ENCODE results near the gene ATF7IP2. TPM values are rescaled to one million over a fixed set of nuclear protein-coding genes. Genes with fewer than 3 reads are reported as not detected.

ATF7IP2 gene
- total and polyA plus RNA-seq, 9 of the 15 experiments (the other 6 are each of a cell fraction or from before 2014, with no cell fraction given) = 131 to 515 (median 196) TPM

DNA sequence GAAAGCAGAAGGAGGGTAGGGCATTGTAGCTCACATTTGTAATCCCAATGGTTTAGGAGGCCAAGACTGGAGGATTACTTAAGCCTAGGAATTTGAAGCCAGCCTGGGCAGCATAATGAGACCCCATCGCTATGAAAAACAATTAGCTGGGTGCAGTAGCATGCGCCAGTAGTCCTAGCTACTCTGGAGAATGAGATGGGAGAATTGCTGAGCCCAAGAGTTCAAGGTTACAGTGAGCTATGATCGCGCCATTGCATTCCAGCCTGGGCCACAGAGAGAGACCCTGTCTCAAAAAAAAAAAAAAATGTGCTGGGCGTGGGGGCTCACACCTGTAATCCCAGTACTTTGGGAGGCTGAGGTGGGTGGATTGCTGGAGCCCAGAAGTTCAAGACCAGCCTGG, 5.0 kb downstream of the ATF7IP2 start (continued):
- TF ChIP-seq SOX6 (IDR thresholded peaks at IDR 0.05) (no peak), DACH1 (IDR thresholded peaks at IDR 0.05; ENCODE audit: partially characterized antibody) (no peak), TAF7 (tag; IDR thresholded peaks at IDR 0.05) (no peak), FOXP1 (CRISPR knock-in tag; IDR thresholded peaks at IDR 0.05) (no peak)

- peaks cover 88% of the 10 kb centered on the region for H3K79me2 ChIP-seq (ENCODE audit: control insufficient read depth, insufficient read depth, low read length)
- H3K4me2 ChIP-seq (ENCODE audit: insufficient read depth, low read length) = no peak overlapping the region
- DNase-seq (ENCODE audit: extremely low read depth in 1 of 4, low spot score in 3 of 4) (no peak), FAIRE-seq (no peak), ATAC-seq (no peak)
- CTCF ChIA-PET (ENCODE audit: low intra/inter-chr PET ratio) = no interaction called here
- H3K4me3 ChIP-seq = no peak overlapping the region
- intact Hi-C loops (cut with micrococcal nuclease) (no loop called here), in situ Hi-C loops (cut with MboI) (no loop called here)
- no peak overlapping the region for H3K27ac ChIP-seq (ENCODE audit: extremely low read depth, low read depth, low read length)
- no peak overlapping the region for H2AFZ ChIP-seq (ENCODE audit: low read depth, low read length)
- H3K9ac ChIP-seq (ENCODE audit: insufficient read depth in 1 of 2, low read depth in 2 of 2, low read length in 2 of 2) = no peak overlapping the region
- POLR2A ChIA-PET = interaction anchor here (1.1 kb wide), 1 partner anchor 18 kb away, joined by 3 read pairs; no protein-coding TSS in a partner anchor
- BruUV-seq (replicated peaks) = no TSS peak
- peaks cover 9 to 30% of the 10 kb centered on the region in 2 experiments; a peak in 2 of 5 replicates for H3K4me1 ChIP-seq (replicated peaks in 1 of 2; ENCODE audit: control insufficient read depth in 2 of 2, insufficient read depth in 2 of 2, low read length in 2 of 2)
- 92% methylated on average over 3 of the region's 3 CpGs for WGBS (ENCODE audit: insufficient coverage, low coverage, missing lambda C conversion rate)
- peaks cover 4% of the 10 kb centered on the region; the same call in 1 of the 2 replicates for H4K20me1 ChIP-seq (replicated peaks; ENCODE audit: control insufficient read depth, insufficient read depth, low read length)
- TF ChIP-seq NCOA1 (IDR thresholded peaks at IDR 0.05; ENCODE audit: low read depth) (no peak), CHCHD3 (CRISPR knock-in tag; IDR thresholded peaks at IDR 0.05) (no peak), NFATC3 (IDR thresholded peaks at IDR 0.05) (no peak), POLR2G (IDR thresholded peaks at IDR 0.05; ENCODE audit: low read depth, low read length) (peak; percentile 35; the same call in 1 of the 2 replicates), KDM5B (IDR thresholded peaks at IDR 0.05; ENCODE audit: insufficient replicate concordance, low read depth, low read length) (no peak), SP2 (IDR thresholded peaks at IDR 0.05; ENCODE audit: extremely low read depth, low read depth, low read length, poor library complexity, severe bottlenecking) (no peak), E2F3 (CRISPR knock-in tag; IDR thresholded peaks at IDR 0.05) (no peak), ETV5 (CRISPR knock-in tag; IDR thresholded peaks at IDR 0.05; ENCODE audit: low read depth) (no peak), ETS2 (tag; IDR thresholded peaks at IDR 0.05; ENCODE audit: borderline replicate concordance, poor library complexity, severe bottlenecking) (no peak), SUPT5H (IDR thresholded peaks at IDR 0.05) (0 out of 2 replicates have a peak, but pooled peaks have one; percentile 4), GTF2E2 (tag; IDR thresholded peaks at IDR 0.05) (no peak), ID3 (CRISPR knock-in tag; IDR thresholded peaks at IDR 0.05) (no peak), ID3 (tag; IDR thresholded peaks at IDR 0.05) (no peak), RAD21 (CRISPR knock-in tag; conservative IDR thresholded peaks at IDR 0.05 in 1 of 2, IDR thresholded peaks at IDR 0.05 in 1 of 2) (no peak), POLR2A (conservative IDR thresholded peaks at IDR 0.05) (peak; percentile 10; the same call in 1 of the 2 replicates), SP1 (CRISPR knock-in tag; IDR thresholded peaks at IDR 0.05) (0 out of 2 replicates have a peak, but pooled peaks have one; percentile 21), DPF2 (IDR thresholded peaks at IDR 0.05) (no peak)
- TF ChIP-seq, protein P1, sequence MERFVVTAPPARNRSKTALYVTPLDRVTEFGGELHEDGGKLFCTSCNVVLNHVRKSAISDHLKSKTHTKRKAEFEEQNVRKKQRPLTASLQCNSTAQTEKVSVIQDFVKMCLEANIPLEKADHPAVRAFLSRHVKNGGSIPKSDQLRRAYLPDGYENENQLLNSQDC (CRISPR knock-in tag; IDR thresholded peaks at IDR 0.05) = no peak
- TF ChIP-seq, protein P2, sequence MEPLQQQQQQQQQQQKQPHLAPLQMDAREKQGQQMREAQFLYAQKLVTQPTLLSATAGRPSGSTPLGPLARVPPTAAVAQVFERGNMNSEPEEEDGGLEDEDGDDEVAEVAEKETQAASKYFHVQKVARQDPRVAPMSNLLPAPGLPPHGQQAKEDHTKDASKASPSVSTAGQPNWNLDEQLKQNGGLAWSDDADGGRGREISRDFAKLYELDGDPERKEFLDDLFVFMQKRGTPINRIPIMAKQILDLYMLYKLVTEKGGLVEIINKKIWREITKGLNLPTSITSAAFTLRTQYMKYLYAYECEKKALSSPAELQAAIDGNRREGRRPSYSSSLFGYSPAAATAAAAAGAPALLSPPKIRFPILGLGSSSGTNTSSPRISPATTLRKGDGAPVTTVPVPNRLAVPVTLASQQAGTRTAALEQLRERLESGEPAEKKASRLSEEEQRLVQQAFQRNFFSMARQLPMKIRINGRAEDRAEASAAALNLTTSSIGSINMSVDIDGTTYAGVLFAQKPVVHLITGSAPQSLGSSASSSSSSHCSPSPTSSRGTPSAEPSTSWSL (CRISPR knock-in tag; IDR thresholded peaks at IDR 0.05; ENCODE audit: borderline replicate concordance) = no peak
- H3K36me3 ChIP-seq (ENCODE audit: control insufficient read depth, insufficient read depth, low read length) = peaks cover 57% of the 10 kb centered on the region
- no peaks in the 10 kb centered on the region for H3K9me1 ChIP-seq (ENCODE audit: control insufficient read depth, insufficient read depth, low read length)
- no peaks in the 10 kb centered on the region for H3K27me3 ChIP-seq (ENCODE audit: control insufficient read depth in 2 of 2, insufficient read depth in 2 of 2, low read length in 2 of 2)
- no peaks in the 10 kb centered on the region for H3K9me3 ChIP-seq (replicated peaks; ENCODE audit: control insufficient read depth, insufficient read depth, low read depth, low read length)
Observed at GRCh38 chr16:10391339-10391738, 5.5 kb downstream of the ATF7IP2 start.
